Measurements from ENCODE around the gene LRFN5.
A peak's percentile ranks its signal among the peaks of the same experiment; 100 is the strongest.

The LRFN5 gene

DNA sequence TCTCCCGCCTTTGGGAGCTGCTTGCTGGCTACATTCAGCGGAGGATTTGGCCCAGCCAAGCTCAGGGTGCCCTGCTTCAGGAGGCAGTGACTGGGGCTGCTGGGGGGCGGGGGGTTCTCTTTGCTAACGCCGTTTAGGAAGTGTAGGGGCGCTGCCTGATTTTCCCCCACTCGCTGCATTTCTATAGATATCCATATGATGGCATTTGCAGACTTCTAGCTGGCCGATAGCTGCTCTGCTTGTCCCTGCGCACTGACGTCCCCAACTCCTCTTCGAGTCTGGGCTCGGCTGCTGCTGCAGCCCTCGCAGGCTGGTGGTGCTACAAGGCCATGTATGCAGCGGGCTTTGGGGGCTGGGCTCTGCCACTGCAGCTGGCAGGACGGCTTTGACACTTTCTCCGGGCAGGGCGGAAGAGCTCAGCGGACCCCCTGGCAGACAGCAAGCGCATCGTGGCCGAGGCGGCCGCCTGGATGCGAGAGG is 3.1 kb downstream of the LRFN5 start:
- H2AFZ ChIP-seq = peak overlapping the region; percentile 77
- no peaks in the 10 kb centered on the region for H3K9me3 ChIP-seq (ENCODE audit: control insufficient read depth, low read length)
- TF ChIP-seq, protein P1, sequence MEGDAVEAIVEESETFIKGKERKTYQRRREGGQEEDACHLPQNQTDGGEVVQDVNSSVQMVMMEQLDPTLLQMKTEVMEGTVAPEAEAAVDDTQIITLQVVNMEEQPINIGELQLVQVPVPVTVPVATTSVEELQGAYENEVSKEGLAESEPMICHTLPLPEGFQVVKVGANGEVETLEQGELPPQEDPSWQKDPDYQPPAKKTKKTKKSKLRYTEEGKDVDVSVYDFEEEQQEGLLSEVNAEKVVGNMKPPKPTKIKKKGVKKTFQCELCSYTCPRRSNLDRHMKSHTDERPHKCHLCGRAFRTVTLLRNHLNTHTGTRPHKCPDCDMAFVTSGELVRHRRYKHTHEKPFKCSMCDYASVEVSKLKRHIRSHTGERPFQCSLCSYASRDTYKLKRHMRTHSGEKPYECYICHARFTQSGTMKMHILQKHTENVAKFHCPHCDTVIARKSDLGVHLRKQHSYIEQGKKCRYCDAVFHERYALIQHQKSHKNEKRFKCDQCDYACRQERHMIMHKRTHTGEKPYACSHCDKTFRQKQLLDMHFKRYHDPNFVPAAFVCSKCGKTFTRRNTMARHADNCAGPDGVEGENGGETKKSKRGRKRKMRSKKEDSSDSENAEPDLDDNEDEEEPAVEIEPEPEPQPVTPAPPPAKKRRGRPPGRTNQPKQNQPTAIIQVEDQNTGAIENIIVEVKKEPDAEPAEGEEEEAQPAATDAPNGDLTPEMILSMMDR (IDR thresholded peaks at IDR 0.05) = peak; percentile 74
- peaks cover 8% of the 10 kb centered on the region for H3K27me3 ChIP-seq (ENCODE audit: control insufficient read depth, insufficient read depth, low read length)
- no peak overlapping the region for H3K4me3 ChIP-seq (ENCODE audit: low read depth, low read length)
- no peak overlapping the region for H3K4me2 ChIP-seq (ENCODE audit: low read length)
- no peak overlapping the region for H3K9ac ChIP-seq
- H3K4me1 ChIP-seq = peaks cover 10% of the 10 kb centered on the region
- H3K27ac ChIP-seq = peak overlapping the region; percentile 88
- H3K36me3 ChIP-seq (ENCODE audit: control insufficient read depth, insufficient read depth, low read length) = no peaks in the 10 kb centered on the region
- H3K79me2 ChIP-seq = peaks cover 3% of the 10 kb centered on the region

DNA sequence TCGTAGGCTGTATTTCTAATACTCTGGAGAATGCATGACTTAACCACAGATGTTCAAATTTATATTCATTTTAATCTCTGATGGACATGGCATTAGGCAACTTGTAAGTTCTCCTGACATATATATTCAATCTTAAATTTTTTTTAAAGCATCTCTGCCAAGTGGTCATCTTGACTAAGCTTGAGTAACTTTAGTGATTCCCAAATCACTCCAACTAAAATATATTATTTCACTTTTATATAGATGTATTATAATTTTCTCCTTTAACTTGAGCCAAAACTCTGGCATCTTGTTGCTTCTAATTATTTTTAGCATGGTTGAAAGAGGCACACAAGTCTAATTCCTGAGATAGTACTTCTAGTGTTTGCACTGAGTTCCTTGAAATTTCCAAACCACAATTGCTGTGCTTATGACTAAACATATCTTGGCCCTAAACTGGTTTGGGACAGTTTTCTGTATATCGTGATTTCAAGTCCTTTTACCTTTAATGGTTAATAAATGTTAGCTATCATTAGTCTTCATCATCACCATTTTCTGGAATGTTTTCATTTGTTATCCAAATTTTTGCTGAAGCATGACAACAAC is 8.4 kb downstream of the LRFN5 start:
- H3K9ac ChIP-seq = no peak overlapping the region
- no peaks in the 10 kb centered on the region for H3K9me3 ChIP-seq (ENCODE audit: control insufficient read depth, low read length)
- no peak overlapping the region for H3K4me2 ChIP-seq (ENCODE audit: low read length)
- H3K4me3 ChIP-seq (ENCODE audit: low read depth, low read length) = no peak overlapping the region
- TF ChIP-seq, protein P1 (IDR thresholded peaks at IDR 0.05) = no peak
- H2AFZ ChIP-seq = no peak overlapping the region
- peaks cover 13% of the 10 kb centered on the region for H3K4me1 ChIP-seq
- H3K36me3 ChIP-seq (ENCODE audit: control insufficient read depth, insufficient read depth, low read length) = no peaks in the 10 kb centered on the region
- peaks cover 5% of the 10 kb centered on the region for H3K27me3 ChIP-seq (ENCODE audit: control insufficient read depth, insufficient read depth, low read length)
- H3K79me2 ChIP-seq = peaks cover 16% of the 10 kb centered on the region
- no peak overlapping the region for H3K27ac ChIP-seq

DNA sequence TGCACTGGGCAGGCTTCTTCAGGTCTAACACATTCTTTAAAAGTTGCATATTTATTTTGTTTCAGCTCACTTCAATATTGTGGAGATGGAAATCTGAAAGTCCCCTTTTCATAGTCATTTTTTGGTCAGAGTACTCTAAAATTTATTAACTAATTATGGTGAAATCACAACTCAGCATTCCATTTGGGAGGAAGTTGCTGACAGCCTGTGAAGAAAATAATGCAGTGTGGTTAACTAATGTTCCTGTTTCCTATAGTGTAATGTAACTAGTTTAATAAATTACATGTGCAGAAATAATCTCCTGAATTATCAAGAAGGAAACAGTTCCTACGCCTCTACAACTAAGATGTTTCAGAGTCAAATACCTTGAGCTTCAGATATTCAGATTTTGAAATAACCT is 17.1 kb downstream of the LRFN5 start:
- Histone ChIP-seq H3K79me2 (peaks cover 8% of the 10 kb centered on the region), H3K27ac (no peak overlapping the region), H2AFZ (no peak overlapping the region), H3K27me3 (ENCODE audit: control insufficient read depth, insufficient read depth, low read length) (no peaks in the 10 kb centered on the region), H3K9ac (no peak overlapping the region), H3K36me3 (ENCODE audit: control insufficient read depth, insufficient read depth, low read length) (no peaks in the 10 kb centered on the region), H3K9me3 (ENCODE audit: control insufficient read depth, low read length) (no peaks in the 10 kb centered on the region), H3K4me1 (peaks cover 3% of the 10 kb centered on the region), H3K4me3 (ENCODE audit: low read depth, low read length) (no peak overlapping the region), H3K4me2 (ENCODE audit: low read length) (no peak overlapping the region)
- TF ChIP-seq, protein P1 (IDR thresholded peaks at IDR 0.05) = no peak

DNA sequence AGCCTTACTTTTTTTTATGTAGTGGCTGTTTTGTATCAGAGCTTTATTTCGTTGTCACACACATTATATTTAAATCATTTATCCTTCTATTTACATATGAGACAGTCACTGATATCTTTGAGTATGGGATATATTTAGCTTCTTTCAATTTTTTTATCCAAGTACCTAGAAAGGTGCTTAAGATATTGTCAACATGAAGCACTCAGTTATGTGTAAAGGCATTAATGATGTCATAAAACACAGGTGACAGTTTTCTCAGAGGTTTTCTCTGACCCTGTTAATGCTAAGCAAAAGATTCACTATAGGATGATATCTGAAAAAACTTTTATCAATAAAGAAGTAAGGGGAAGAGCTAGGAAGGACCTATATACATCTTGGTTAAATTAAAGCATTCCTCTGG is 23.2 kb downstream of the LRFN5 start:
- peaks cover 4% of the 10 kb centered on the region for H3K4me1 ChIP-seq
- TF ChIP-seq, protein P1 (IDR thresholded peaks at IDR 0.05) = no peak
- no peaks in the 10 kb centered on the region for H3K9me3 ChIP-seq (ENCODE audit: control insufficient read depth, low read length)
- H3K79me2 ChIP-seq = peaks cover 9% of the 10 kb centered on the region
- H3K36me3 ChIP-seq (ENCODE audit: control insufficient read depth, insufficient read depth, low read length) = no peaks in the 10 kb centered on the region
- no peak overlapping the region for H3K4me2 ChIP-seq (ENCODE audit: low read length)
- H3K4me3 ChIP-seq (ENCODE audit: low read depth, low read length) = no peak overlapping the region
- no peak overlapping the region for H3K9ac ChIP-seq
- no peak overlapping the region for H2AFZ ChIP-seq
- no peak overlapping the region for H3K27ac ChIP-seq
- H3K27me3 ChIP-seq (ENCODE audit: control insufficient read depth, insufficient read depth, low read length) = no peaks in the 10 kb centered on the region

DNA sequence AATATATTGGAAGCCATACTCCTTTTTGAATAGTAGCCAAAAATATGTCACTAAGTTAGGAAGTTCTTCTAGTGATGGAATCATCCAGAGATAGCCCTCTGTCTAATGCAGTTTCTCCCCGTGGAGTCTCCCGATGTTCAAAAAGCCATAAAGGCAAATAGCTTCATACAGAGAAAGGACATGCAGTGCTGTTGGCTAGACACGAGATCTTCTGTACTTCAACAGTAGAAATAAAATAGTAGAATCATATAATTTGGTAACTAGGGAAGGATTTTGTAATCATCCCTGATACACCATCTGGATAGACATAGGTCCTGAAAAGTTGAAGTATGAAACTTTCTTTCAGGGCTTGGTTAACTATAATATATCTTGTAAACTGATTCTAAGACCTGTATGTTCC is 27.6 kb downstream of the LRFN5 start:
- peaks cover 9% of the 10 kb centered on the region for H3K79me2 ChIP-seq
- no peaks in the 10 kb centered on the region for H3K27me3 ChIP-seq (ENCODE audit: control insufficient read depth, insufficient read depth, low read length)
- no peaks in the 10 kb centered on the region for H3K9me3 ChIP-seq (ENCODE audit: control insufficient read depth, low read length)
- no peak overlapping the region for H3K9ac ChIP-seq
- TF ChIP-seq, protein P1 (IDR thresholded peaks at IDR 0.05) = no peak
- H2AFZ ChIP-seq = no peak overlapping the region
- H3K4me2 ChIP-seq (ENCODE audit: low read length) = no peak overlapping the region
- no peak overlapping the region for H3K27ac ChIP-seq
- peaks cover 6% of the 10 kb centered on the region for H3K4me1 ChIP-seq
- no peaks in the 10 kb centered on the region for H3K36me3 ChIP-seq (ENCODE audit: control insufficient read depth, insufficient read depth, low read length)
- H3K4me3 ChIP-seq (ENCODE audit: low read depth, low read length) = no peak overlapping the region
